ENCODE results near the gene ACSBG1.
"Not testable (repeated sequence)": the region's sequence is repeated elsewhere in the genome, so short reads cannot be mapped to it uniquely, and the experiment has no call there.

The ACSBG1 gene

GRCh38 chr15:78247911-78248310, 13.5 kb upstream of the ACSBG1 start:
- DNase-seq, result no peak

DNA sequence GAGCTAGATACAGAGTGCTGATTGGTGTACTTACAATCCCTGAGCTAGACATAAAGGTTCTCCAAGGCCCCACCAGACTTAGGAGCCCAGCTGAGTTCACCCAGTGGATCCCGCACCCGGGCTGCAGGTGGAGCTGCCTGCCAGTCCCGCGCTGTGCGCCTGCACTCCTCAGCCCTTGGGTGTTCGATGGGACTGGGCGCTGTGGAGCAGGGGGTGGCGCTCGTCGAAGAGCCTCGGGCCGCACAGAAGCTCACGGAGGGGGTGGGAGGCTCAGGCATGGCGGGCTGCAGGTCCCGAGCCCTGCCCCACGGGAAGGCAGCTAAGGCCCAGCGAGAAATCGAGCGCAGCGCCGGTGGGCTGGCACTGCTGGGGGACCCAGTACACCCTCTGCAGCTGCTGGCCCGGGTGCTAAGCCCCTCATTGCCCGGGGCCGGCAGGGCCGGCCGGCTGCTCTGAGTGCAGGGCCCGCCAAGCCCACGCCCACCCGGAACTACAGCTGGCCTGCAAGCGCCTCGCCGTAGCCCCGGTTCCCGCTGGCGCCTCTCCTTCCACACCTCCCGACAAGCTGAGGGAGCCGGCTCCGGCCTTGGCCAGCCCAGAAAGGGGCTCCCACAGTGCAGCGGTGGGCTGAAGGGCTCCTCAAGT, 11.7 kb upstream of the ACSBG1 start:
- DNase-seq, result not testable (repeated sequence)

DNA sequence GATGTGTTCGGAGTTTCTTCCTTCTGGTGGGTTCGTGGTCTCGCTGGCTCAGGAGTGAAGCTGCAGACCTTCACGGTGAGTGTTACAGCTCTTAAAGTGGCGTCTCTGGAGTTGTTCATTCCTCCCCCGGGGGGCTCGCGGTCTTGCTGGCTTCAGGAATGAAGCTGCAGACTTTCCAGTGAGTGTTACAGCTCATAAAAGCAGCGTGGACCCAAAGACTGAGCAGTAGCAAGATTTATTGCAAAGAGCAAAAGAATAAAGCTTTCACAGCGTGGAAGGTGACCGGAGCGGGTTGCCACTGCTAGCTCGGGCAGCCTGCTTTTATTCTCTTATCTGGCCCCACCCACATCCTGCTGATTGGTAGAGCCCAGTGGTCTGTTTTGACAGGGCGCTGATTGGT, 11.0 kb upstream of the ACSBG1 start:
- DNase-seq, result not testable (repeated sequence)

DNA sequence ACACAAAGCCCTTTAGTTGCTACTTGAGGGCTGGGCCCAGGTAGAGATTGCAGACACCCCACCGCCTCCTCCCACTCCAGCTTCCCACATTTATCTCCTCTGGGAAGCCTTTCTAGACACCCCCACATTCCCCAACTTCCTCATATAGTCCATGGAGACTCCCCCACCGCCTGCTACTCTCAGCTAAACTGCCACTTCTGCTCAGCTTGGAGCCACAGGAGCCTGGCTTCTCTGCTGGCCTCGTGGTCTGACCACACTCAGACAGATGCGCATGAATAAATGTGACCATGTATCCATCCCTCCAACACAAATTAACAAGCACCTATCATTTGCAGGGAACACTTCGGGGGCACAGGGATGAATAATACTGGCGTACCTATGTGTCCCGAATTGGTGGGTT, 10.5 kb upstream of the ACSBG1 start:
- no peak for DNase-seq

DNA sequence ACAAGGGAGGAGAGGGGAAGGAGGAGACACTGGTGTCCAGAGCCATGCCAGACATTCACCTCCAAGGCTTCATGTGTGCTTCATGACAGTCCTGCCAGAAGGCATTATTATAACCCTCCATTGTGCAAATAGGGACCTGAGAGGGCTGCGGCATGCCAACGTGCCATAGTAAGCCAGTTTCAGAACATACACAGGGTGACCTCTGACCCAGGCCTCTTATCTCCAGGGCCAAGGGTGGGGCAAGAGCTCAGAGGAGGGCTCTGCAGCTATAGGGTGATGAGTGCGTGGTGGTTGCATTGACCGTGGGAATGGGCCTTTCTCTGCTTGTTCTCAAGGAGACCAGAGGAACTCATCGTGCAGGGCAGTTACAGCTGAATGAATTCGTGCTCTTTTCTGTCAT, 9.7 kb upstream of the ACSBG1 start:
- no peak for DNase-seq

GRCh38 chr15:78243491-78243941, 9.2 kb upstream of the ACSBG1 start:
- DNase-seq, result no peak

GRCh38 chr15:78243058-78243457, 8.7 kb upstream of the ACSBG1 start:
- DNase-seq, result no peak

GRCh38 chr15:78242128-78242527, 7.8 kb upstream of the ACSBG1 start:
- DNase-seq, result no peak

DNA sequence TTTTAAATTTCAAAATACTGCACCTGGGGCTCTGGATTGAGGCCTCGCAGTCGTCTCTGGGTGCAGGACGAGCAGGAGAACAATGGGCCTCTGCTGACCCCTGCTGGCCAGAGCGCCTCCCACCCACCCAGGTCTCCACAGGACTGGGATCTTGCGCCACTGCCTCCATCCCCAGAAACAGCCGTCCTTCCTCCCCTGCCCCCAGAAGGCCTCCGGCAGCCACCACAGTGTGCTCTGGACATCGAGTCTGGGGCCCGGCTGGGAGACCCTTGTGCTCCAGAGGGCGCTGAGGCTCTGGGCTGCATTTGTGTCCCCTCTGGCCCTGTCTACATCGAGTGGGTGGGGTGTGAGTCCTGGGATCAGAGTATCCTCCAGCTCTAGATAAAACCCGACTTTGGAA, 6.7 kb upstream of the ACSBG1 start:
- DNase-seq, result peak; percentile 85

DNA sequence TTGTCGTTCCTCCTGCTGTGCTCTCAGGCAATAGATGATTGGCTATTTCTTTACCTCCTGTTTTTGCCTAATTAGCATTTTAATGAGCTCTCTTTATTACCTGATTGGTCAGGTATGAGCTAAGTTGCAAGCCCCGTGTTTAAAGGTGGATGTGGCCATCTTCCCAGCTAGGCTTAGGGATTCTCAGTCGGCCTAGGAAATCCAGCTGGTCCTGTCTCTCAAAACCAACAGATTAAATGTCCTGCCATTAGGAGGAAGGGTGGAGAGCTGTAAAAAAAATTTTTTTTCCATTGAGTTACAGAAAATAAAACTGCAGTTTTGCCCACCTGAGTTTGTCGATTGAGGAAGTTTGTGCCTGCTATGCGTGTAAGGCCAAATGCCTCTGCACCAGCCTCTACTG, 5.4 kb upstream of the ACSBG1 start:
- DNase-seq, result no peak

GRCh38 chr15:78237146-78237545, 2.8 kb upstream of the ACSBG1 start:
- no peak for DNase-seq

DNA sequence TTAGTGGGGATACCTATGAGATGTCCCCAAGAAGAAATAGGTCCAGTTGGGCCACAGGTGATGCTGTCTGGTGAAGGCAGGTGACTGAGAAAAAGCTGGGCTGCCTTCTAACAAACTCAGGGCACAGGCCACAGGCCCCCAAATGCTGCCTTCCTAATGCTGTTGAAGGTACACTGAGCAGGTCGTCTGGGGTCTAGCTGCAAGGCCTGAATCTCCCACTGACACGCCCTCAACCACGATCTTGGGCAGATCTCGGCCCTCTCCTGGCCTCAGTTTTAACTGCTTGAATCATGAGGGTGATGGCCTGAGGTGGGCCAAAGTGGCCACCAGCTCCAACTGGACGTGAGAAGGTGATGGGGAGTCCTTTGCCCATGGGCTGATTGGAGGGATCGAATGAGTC, 2.1 kb upstream of the ACSBG1 start:
- DNase-seq, result no peak

DNA sequence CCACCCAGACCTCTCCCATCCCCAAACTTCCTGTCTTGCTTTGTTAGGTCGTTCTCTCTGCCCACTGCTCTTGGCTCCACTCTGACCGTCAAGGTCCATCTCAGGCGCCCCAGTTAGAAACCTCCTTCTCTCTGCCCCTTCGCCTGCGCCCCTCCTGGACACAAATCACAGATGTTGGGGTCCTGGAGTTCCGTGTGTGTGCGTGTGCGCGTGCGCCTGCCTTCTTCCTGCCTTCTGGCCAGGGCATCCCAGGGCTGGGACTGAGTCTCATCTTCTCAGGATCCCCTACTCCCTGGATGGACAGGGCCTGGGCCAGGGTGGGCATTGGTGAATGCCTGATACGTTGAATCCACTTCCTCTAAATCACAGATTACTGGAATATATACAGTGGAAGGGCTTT, 869 bp downstream of the ACSBG1 start:
- no peak for DNase-seq

DNA sequence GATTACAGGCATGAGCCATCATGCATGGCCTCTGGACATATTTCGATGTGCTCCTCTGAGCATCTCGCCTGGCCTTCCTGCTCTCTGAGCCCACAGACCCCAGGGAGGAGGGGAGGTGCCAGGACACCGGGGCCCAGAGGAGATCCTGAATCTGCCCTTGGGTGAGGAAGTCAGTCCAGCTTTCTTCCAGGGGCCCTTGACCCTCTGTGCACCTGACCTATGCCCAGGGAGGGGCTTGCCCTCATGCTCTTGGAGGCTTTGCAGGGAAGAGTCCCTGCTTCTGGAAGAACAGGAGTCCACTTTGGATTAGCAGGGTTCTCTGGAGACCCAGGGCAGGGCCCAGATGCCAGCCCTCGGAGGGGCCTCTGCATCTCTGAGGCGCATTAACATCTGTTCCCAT, 1.4 kb downstream of the ACSBG1 start:
- no peak for DNase-seq

- DNase-seq, result no peak
Measured at GRCh38 chr15:78229431-78230406, 4.6 kb downstream of the ACSBG1 start.

DNA sequence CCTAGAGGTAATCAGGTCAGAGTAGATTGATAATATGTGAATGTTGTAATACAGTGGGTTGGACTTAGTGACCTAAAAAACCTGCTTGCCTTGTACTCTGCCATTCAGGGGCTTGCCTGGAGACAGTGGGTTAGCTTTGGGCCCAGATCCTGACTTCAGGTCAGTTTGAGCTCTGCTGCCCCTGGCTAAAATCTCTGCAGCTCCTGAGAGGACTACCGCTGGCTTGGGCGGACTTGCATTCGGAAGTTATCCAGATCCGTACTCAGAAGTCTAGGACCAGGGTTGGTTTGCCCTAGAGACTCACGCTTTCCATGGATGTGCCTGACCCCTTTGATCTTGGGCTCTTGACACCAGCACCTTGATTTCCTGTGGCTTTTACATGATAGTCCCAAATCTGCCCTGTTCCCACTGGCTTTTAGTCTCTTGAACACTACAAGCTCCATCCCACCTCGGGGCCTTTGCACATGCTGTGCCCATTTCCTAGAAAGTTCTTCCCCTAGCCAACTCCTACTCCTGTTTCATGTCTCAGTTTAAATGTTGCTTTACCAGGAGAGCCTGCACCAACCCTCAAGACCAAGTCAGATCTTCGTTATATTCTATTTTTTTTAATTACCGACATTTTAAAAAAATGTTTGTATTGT, 5.9 kb downstream of the ACSBG1 start:
- DNase-seq, result no peak

DNA sequence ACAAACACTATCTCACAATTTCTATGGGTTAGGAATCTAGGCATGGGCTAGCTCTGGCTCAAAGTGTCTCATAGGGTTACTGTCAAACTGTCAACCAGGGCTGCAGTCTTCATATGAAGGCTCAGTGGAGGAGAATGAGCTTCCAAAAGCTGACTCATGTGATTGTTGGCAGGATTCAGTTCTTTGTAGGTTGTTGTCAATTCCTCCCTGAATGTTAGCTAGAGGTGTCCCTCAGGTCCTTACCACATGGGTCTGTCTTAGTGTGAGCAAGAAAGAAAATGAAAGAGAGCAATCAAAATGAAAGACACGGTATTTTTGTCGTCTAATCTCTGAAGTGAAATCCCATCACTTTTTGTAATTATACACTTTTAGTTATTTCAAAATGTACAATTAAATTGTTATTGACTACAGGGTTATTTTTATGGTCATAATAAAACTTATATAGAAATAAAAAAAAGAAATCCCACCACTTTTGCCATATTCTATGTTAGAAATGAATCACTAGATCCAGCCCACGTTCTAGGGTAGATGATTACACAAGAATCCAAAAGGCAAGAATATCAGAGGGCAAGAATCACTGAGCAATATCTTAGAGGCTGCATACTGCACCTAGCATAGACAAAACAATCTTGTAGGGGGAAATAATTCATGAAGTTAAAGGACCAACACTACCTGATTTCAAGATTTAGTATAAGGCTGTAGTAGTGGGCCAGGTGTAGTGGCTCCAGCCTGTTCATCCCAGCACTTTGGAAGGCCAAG, 8.4 kb downstream of the ACSBG1 start:
- no peak for DNase-seq

DNA sequence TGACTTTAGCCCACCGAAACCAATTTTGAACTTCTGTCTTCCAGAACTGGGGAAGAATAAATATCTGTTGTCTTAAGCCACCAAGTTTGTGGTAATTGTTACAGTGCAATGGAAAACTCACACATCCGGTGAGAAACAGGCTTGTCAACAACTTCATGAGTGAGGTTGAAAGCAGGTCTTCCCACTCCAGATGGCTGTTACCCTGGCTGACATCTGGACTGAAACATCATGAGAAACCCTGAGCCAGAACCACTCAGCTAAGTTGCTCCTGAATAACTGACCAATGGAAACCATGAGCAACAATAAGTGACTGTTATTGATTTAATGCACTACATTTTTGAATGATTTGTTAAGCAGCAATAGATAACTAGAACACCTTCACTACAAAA, 10.3 kb downstream of the ACSBG1 start:
- DNase-seq, result no peak

GRCh38 chr15:78223396-78224022, 10.9 kb downstream of the ACSBG1 start:
- DNase-seq, result no peak

- no peak for DNase-seq
Measured at GRCh38 chr15:78222745-78223395, 11.5 kb downstream of the ACSBG1 start.

DNA sequence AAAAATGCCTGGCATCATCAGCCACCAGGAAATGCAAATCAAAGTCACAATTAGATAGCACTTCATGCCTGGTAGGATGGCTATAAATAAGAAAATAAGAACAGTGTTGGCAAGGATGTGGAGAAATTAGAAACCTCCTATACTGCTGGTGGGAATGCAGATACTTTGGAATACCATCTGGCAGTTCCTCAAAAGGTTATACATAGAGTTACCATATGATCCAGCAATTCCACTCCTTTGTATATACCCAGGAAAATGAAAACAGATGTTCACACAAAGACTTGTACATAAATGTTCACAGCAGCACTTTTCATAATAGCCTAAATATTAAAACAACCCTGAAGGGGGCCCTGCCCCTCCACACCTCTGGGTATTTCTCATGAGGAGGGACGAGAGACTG, 13.7 kb downstream of the ACSBG1 start:
- DNase-seq, result no peak

All from activated CD4-positive, CD25-positive, alpha-beta regulatory T cell treated with anti-CD3 and anti-CD28 coated beads, Interleukin-2, amount 50 U/mL, for 72 hours (primary cell).